HG03103 (cell line): ENCODE data around the gene ARSG.
"Not testable (repeated sequence)": the region's sequence is repeated elsewhere in the genome, so short reads cannot be mapped to it uniquely, and the experiment has no call there.

Experiments
- ATAC-seq: cut with Tn5 transposase; IDR thresholded peaks from one replicate; pipeline ENCODE4 v1.9.1; 2021; ENCODE audit warnings: low read depth; ENCODE audit not compliant: unreplicated experiment

ARSG gene

DNA sequence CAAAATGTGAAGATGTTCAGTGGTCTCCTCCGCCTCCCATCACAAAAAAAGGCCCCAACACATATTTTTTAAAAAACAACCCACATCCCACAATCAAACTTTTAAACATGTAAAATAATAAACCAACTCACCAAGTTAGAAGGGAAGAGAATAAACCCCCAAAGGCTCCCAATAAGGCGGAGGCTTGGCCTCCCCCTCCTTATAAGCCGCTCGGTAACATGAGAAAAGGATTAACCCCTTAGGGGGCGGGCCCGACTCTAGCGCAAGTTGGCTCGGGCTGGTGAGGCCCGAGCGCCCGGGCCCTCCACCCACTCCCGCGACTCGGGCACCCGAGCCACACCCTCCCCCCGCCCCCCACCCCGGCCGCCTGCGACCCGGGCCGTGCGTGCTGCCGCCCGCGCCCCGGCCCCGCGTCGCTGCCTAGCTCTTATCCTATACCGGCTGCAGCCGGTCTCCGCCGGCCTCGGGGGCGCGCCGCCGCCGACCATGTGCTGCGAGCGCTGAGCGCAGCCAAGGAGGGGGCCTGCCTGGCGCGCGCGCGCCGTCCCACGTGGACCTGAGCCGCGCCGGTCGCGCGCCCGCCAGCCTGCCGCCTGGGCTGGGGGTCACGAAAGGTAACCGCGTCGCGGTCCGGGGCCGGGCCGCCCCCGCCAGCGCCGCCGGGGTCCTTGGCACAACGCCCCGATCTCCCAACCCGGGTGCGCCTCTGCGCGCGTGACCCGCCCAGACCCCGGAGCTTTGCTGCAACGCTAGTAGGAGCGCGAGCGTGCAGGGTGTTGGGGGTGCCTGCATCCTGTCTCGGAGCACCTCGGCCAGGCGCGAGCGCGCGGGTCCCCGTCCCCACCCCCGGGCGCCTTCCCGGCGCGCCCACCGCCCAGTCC lies at the start of gene ARSG, which contains the start of gene SLC16A6:
Gene ARSG, plus strand, starts transcription at position 541 of the 881 bp plus-strand sequence. CDS start 15,999 bp downstream, outside the sequence.
Gene SLC16A6, minus strand, starts transcription at position 173 of the 881 bp plus-strand sequence. CDS start 12,807 bp downstream, outside the sequence.
- ATAC-seq: peak; percentile 40

DNA sequence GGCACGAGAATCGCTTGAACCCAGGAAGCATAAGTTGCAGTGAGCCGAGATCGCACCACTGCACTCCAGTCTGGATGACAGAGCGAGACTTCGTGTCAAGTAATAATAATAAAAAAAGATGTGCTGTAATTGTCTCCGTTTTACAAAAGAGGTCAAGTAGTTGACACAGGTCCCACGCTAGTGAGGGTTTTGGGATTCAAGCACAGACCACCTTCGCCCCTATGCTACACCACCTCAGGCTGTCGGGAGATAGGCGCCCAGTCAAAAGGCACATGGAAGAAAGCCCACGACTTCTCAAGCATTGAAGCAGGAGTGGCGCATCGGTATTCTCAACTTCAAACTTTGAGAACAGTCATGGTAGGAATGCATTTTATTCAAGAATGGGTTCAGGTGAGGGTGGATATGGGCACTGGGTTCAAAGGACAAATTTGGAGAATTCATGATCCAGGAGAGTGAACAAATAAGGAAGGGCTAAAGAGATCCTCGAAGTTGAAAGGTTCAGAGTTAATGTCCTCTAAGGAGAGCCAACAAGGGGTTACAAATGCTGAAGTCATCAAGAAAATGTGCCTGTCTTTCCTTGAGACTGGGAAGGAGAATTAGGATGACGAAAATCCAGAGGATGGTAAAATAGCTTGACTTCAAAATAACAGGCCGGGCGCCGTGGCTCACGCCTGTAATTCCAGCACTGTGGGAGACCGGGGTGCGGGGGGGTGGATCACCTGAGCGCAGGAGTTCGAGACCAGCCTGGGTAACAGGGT lies 44.8 kb upstream of the ARSG start:
- no peak for ATAC-seq

- peak; percentile 87 for ATAC-seq
These were observed 43.7 kb upstream of the ARSG start, which contains the start of gene AMZ2 for GRCh38 chr17:68247445-68248198. AMZ2 (plus strand) TSS chr17:68248043; CDS start chr17:68250188, 2,145 bp downstream.

- ATAC-seq: peak; percentile 22
These were observed 43.0 kb upstream of the ARSG start for GRCh38 chr17:68248199-68248825.

GRCh38 chr17:68248891-68249290 lies 42.4 kb upstream of the ARSG start:
- ATAC-seq: no peak

DNA sequence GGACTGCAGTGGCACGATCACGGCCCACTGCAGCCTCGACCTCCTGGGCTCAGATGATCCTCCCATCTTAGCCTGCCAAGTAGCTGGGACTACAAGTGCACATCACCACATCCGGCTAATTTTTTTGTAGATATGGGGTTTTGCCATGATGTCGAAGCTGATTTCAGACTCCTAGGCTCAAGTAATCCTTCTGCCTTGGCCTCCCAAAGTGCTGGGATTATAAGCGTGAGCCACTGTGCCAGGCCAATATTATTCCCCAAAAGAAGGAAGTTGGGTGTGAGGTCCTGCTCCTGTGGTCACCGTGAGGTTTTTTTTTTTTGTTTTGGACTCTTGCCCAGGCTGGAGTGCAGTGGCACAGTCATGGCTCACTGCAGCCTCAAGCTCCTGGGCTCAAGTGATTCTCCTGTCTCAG lies 41.9 kb upstream of the ARSG start:
- ATAC-seq: no peak

- not testable (repeated sequence) for ATAC-seq
These were observed 37.9 kb upstream of the ARSG start for GRCh38 chr17:68253426-68253825.

GRCh38 chr17:68255151-68255550 lies 36.1 kb upstream of the ARSG start:
- no peak for ATAC-seq

DNA sequence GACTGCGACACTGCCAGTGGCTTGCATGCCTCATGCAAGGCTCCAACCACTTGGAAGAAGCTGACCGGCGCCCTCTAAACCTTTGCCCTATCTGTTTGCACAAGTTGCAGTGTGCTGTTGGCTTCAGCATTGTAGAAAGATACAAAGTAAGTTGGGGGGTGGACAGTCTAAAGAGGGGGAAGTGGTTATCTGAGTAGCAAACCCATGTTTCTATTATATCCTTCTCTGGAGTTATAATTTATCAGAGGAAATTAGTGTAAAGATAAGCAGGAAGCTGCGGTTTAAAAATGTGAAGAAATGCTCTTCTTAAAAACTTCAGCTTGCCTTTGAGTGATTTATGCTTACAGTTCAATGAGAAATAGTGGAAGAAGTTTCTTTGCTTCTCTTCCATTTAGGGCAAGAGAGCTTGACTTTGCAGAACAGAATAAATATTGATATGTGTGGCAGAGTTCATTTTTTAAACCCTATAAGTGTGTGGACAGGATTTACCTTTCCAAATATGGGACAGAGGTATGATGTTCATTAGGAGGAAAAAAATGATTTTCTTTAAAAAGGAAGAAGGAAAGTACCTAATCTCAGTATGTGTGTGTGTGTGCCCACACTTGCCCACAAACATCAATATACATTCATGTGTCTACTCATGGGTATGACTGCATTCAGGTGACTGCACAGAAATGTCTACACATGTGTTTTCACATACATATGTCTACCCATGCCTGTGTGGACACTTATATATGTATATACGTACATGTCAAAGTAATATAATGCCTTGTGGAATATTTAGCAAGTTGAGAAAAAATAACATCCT lies 35.4 kb upstream of the ARSG start:
- ATAC-seq: no peak

DNA sequence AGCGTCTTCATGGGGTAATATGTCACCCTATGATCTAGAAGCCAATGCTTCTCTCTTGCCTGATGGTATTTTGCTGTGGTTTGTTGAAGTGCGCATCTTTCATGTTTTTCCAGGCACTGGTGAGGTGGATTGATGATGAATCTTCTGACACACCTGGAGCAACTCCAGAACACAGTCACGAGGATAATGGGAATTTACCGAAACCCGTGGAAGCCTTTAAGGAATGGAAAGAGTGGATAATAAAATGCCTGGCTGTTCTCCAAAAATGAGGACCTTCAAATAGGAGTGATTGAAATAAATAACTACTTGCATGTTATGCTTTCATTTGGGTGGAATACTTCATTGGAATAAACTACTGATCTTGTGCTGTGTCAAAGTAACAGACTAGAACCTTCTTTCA lies 34.6 kb upstream of the ARSG start:
- ATAC-seq: not testable (repeated sequence)

DNA sequence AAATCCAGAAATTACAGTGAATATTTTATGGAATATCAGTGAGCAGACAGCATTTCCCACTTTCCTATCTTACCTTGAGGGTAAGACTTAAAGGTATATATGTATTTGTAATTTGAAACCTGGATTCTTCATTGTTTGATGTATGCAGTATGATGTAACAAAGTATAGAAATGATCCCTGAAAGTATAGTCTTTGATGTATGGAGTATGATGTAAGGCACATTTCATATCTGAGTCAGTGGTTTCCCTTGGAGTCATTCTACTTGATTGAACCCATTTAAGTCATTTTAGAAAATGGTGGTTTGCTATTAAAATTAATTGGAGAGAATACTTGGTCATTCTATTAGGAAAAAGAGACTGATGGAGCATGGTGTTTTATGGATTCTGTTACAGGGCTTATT lies 33.4 kb upstream of the ARSG start:
- no peak for ATAC-seq

DNA sequence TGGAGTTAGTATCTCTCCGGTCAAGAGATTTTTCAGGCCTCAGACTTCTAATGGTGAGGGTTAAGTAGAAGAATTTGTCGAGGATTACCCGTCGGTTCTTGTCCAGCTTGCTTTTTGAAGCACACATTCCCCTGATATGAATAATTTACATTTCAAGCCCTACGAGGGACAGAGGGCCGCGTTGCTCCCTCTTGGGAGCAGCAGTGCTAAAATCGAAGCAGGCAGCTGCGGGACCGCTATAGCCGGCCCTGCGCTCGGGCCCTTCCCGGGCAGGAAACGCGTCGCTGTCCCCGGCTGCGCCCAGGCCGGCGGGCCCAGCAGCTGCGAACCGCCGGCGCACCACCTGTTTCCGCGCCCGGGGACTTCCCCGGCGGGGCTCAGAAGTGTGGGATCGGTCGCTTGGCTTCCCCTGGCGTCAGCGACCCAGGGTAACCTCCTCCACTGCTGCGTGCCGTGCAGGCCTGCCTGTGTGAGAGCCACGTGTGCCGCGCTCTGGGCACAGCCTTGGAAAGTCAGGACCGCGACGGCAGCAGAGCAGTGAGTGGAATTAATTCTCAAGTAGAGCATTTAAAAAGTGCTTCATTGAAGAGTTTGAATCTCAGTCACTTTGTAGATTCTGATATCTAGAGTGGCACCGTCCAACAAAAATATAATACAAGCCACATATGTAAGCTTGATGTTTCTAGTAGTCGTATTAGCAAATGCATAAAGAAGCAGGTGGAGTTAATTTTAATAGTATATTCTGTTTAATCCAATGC lies 32.2 kb upstream of the ARSG start:
- ATAC-seq: peak; percentile 90

- ATAC-seq: not testable (repeated sequence)
These were observed 31.7 kb upstream of the ARSG start for GRCh38 chr17:68259648-68259951.

DNA sequence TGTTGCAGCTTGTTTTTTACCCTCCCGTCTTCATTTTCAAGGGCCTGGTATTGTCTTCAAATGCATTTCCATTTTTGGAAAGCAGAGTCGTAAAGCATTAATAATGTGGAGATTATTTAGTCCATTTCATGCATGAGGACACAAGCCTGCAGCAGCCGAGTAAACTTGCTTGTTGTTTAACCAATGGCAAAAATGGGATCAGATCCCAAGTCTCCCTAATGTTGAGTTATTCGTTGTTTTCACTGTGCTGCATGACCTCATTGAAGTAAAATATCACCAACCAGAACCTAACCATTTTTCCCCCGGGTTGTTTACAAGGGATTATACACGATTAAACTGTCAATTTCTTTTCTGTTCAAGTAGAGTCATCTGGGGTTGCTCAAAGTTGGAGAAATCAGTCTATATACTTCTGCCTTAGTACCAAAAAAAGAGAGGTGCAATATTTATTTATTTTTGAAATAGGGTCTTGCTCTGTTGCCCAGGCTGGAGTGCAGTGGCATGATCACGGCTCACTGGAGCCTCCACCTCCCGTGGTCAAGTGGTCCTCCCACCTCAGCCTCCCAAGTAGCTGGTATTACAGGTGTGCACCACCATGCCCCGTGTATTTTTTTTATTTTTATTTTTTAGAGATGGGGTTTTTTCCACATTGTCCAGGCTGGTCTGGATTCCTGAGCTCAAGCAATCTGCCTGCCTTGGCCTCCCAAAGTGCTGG lies 31.1 kb upstream of the ARSG start:
- no peak for ATAC-seq

DNA sequence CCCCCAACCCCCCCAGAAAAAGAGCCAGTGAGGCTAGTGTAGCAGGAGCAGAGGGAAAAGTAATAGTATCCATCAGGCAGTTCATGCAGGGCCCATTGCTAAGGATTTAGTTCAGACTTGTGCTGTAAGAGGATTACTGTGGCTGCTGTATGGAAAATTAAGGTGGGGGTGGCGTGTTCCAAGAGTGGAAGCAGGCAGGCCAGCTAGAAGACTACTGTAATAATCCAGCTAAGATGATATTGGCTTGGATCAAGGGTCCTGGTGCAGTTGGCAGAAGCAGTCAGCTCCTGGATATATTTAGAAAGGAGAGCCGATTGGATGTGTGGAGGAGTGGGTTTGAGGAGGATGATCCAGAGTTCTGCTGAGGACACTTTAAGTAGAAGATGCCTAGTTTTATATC lies 28.8 kb upstream of the ARSG start:
- ATAC-seq: not testable (repeated sequence)

GRCh38 chr17:68263101-68263681 lies 28.1 kb upstream of the ARSG start:
- peak; percentile 41 for ATAC-seq

- not testable (repeated sequence) for ATAC-seq
These were observed 25.5 kb upstream of the ARSG start for GRCh38 chr17:68265833-68266232.

- ATAC-seq: no peak
These were observed 17.6 kb upstream of the ARSG start for GRCh38 chr17:68273722-68274121.
